Measurements from ENCODE around the gene MUC6. TPM values are rescaled to one million over a fixed set of nuclear protein-coding genes. Genes with fewer than 3 reads are reported as not detected.

MUC6 gene
- total RNA-seq, 1 experiment from 2014 or later = not detected

DNA sequence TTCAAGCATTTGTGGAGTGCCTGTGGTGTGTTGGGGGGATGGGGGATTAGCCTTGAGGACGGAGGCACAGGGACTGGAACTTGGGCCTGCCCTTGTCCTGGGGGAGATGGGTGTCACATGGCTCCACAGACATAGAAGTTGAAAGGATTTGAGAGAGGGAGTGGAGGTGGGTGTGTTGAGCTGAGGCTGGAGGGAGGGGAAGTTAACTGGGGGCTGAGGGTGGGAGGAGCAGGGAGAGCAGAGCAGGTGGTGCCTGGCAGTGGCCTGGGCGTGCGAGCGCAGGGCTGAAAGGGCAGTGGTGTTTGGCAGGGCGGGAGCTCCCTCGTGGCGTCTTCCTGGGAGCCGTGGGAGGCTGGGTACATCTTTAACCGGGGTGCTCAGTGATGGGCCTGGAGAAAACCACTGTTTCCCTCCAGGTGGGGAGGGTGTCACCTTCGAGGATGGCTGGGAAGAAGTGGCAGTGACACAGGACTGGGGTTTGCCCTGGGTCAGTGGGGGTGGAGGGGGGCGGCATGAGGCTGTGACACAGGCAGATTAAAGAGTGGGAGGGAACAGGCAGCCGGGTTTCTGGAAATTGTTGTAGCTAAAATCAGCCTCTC is 65.3 kb downstream of the MUC6 start:
- H3K36me3 Mint-ChIP-seq (ENCODE audit: insufficient read depth in 1 of 3, low read depth in 3 of 3) = peaks cover 7 to 60% (median 58%) of the 10 kb centered on the region in 3 experiments; a peak in 6 of 7 replicates

More for the DNA sequence above, 65.3 kb downstream of the MUC6 start:
- H3K27me3 ChIP-seq (ENCODE audit: insufficient read depth, low read length) = no peaks in the 10 kb centered on the region
- peaks cover 2% of the 10 kb centered on the region for H3K79me1 ChIP-seq (ENCODE audit: insufficient read depth, low read depth, low read length, poor library complexity, severe bottlenecking)
- no peaks in the 10 kb centered on the region for H3K4me1 ChIP-seq (ENCODE audit: insufficient read depth, low read length)
- H3K18ac ChIP-seq (ENCODE audit: insufficient read length, low read depth, low read length) = no peak overlapping the region
- Mint-ChIP-seq H3K4me1 (peaks cover 6 to 7% of the 10 kb centered on the region in 2 experiments), H3K9me3 (no peaks in the 10 kb centered on the region), H3K27ac (peak overlapping the region in 2 of 3 experiments; percentile 7 to 62; a peak in 3 of 7 replicates), H3K4me3 (no peak overlapping the region), H3K27me3 (ENCODE audit: low read depth) (no peaks in the 10 kb centered on the region)
- no peak overlapping the region for H3K23ac ChIP-seq (ENCODE audit: insufficient read length, low read depth, low read length)
- H2BK20ac ChIP-seq (ENCODE audit: low read depth, low read length, poor library complexity, severe bottlenecking) = no peak overlapping the region
- H3K4me2 ChIP-seq (ENCODE audit: insufficient read depth, insufficient read length, low read length) = no peak overlapping the region
- H3K9me3 ChIP-seq (ENCODE audit: control insufficient read depth, low read depth, low read length) = no peaks in the 10 kb centered on the region
- no peak overlapping the region for H2AK5ac ChIP-seq (ENCODE audit: insufficient read length, low read length)
- no peaks in the 10 kb centered on the region for H3K23me2 ChIP-seq (ENCODE audit: insufficient read length, low read depth, low read length, poor library complexity, severe bottlenecking)
- H3K4ac ChIP-seq (ENCODE audit: low read depth, low read length) = no peak overlapping the region
- H3K9ac ChIP-seq (ENCODE audit: extremely low read depth, insufficient read length, low read length) = no peak overlapping the region
- H2BK12ac ChIP-seq (ENCODE audit: insufficient read length, low read depth, low read length) = no peak overlapping the region
- TF ChIP-seq, protein P1, sequence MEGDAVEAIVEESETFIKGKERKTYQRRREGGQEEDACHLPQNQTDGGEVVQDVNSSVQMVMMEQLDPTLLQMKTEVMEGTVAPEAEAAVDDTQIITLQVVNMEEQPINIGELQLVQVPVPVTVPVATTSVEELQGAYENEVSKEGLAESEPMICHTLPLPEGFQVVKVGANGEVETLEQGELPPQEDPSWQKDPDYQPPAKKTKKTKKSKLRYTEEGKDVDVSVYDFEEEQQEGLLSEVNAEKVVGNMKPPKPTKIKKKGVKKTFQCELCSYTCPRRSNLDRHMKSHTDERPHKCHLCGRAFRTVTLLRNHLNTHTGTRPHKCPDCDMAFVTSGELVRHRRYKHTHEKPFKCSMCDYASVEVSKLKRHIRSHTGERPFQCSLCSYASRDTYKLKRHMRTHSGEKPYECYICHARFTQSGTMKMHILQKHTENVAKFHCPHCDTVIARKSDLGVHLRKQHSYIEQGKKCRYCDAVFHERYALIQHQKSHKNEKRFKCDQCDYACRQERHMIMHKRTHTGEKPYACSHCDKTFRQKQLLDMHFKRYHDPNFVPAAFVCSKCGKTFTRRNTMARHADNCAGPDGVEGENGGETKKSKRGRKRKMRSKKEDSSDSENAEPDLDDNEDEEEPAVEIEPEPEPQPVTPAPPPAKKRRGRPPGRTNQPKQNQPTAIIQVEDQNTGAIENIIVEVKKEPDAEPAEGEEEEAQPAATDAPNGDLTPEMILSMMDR (conservative IDR thresholded peaks at IDR 0.05) = no peak
- WGBS (ENCODE audit: extremely low coverage, insufficient read length, low lambda C conversion rate) = no CpG with 5 or more reads among the region's 12 CpGs
- no peak overlapping the region for H4K8ac ChIP-seq (replicated peaks; ENCODE audit: insufficient read length, low read depth, low read length)
- no peak overlapping the region for H2BK15ac ChIP-seq (ENCODE audit: low read depth, low read length)
- H3K79me2 ChIP-seq (ENCODE audit: insufficient read depth, low read length) = no peaks in the 10 kb centered on the region
- H4K20me1 ChIP-seq (ENCODE audit: control insufficient read depth, insufficient read depth, insufficient read length) = no peaks in the 10 kb centered on the region
- no peak overlapping the region for H4K5ac ChIP-seq (ENCODE audit: insufficient read length, low read depth, low read length)
- no peak overlapping the region for H2BK5ac ChIP-seq (ENCODE audit: insufficient read length, low read length)
- no peak overlapping the region for H3T11ph ChIP-seq (ENCODE audit: low read length)
- H2AFZ ChIP-seq (ENCODE audit: low read length) = no peak overlapping the region
- H3K56ac ChIP-seq (ENCODE audit: insufficient read length, low read depth, low read length) = no peak overlapping the region
- H2BK120ac ChIP-seq (ENCODE audit: low read depth, low read length, poor library complexity, severe bottlenecking) = no peak overlapping the region
- DNase-seq = no peak
- H3K27ac ChIP-seq (ENCODE audit: insufficient read length, low read depth, low read length) = no peak overlapping the region
- H3K14ac ChIP-seq (ENCODE audit: insufficient read depth, low read length) = no peak overlapping the region
- no peak overlapping the region for H4K91ac ChIP-seq (ENCODE audit: insufficient read length, low read depth, low read length)

Data from H9 (cell line).